C4-2B (cell line): Measurements from ENCODE around the gene TMEM163.

Experiments used
- CTCF ChIP-seq: fragments of 450-650 bp; conservative IDR thresholded peaks from 2 replicates; pipeline ENCODE4 v1.5.1; 2017; ENCODE audit warnings: mild to moderate bottlenecking
- ZFX ChIP-seq: fragments of 450-650 bp; IDR thresholded peaks from 2 replicates; pipeline ENCODE4 v1.6.1; 2017

- TF ChIP-seq CTCF (no peak), ZFX (no peak)
These were observed 312.1 kb downstream of the TMEM163 start for GRCh38 chr2:134406736-134407135.
